Measurements from ENCODE around the gene KDM8.
"Not testable (repeated sequence)": the region's sequence is repeated elsewhere in the genome, so short reads cannot be mapped to it uniquely, and the experiment has no call there.

Gene KDM8

DNA sequence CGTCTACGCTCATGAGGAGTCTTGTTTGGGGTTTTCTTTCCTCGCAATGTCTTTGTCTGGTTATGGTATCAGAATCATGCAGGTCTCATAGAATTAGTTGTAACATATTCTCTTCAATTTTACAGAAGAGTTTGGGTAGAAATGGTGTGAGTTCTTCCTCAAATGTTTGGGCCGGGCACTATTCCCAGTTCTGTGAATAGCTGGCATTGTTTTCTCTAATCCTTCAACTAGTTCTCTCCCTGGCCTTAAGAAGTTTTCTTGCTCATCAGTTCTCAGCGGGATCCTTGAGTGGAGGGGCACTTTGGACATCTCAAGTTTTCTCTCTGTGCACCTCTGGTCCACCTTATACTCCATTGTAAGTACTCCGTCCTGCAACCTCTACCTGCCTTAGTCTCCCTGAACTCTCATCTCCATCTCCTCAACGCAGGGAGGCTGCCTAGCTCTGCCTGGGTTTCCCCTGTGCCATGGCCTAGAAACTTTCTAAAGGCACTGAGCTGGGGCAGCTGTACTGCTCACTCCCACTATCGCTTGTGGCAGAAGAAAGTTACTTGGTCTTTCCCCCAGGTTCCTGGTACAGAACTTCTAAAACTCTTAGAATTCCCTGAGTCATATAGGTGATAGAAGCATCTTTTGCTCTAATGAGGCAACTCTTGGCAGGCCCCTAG is 48.3 kb downstream of the KDM8 start:
- in situ Hi-C loops (cut with HindIII; ENCODE audit: low pct_ligation_motif_present, low pct_unique_long_range_greater_than_20kb, low sequenced_read_pairs): no loop called here
- DNase-seq: no peak

DNA sequence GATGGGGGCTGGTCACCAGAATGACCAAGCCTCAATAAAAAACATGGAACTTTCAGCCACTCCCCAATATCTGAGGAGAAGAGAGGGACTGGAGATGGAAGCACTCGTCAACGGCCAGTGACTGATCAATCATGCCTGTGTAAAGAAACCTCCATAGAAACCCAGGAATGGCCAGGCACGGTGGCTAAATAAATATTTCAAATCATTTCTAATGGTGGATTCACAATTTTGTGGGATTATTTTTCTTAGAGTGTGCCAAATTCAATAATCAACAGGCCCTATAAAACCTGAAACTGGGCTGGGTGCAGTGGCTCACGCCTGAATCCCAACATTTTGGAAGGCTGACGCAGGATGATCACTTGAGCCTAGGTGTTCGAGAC is 48.9 kb downstream of the KDM8 start:
- DNase-seq: no peak
- in situ Hi-C loops (cut with HindIII; ENCODE audit: low pct_ligation_motif_present, low pct_unique_long_range_greater_than_20kb, low sequenced_read_pairs): no loop called here

DNA sequence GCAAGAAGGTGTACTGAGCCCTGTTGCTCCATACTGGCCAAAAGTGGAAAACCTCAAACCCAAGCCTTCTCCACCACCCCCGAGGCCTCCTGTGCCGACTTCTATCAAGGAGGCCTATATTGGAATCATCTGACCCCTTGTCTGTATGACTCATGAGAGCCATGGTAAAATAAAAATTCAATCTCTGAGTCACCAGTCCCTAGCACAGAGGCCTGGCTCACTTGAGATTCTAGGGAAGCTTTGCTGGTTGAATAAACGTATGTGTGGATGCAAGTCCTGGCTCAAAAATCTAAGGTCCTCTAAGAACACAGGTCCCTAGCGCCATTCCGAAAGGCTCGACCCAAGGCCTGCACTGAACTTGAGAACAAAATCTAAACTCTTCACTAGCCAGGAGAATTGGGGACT is 50.2 kb downstream of the KDM8 start:
- in situ Hi-C loops (cut with HindIII; ENCODE audit: low pct_ligation_motif_present, low pct_unique_long_range_greater_than_20kb, low sequenced_read_pairs): no loop called here
- DNase-seq: peak; percentile 92

DNA sequence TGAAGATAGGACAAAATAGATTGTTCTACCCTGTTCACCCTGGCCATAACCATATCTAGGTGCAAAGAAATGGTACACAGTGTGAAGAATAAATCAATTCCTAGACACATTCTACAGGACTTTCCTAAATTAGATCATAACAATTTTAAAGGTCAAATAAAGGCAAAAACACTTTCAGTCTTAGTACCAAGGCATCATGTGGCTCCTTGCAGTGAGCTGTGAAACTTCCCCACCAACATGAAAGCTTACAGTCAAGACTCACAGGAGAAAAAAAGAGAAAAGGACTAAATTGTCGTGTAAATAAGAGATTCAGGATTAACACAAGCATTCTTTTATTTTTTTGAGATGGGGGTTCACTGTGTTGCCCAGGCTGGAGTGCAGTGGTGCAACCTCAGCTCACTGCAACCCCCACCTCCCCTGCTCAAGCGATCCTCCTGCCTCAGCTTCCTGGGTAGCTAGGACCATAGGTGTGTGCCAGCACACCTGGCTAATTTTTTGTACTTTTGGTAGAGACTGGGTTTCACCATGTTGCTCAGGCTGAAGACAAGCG is 51.0 kb downstream of the KDM8 start:
- in situ Hi-C loops (cut with HindIII; ENCODE audit: low pct_ligation_motif_present, low pct_unique_long_range_greater_than_20kb, low sequenced_read_pairs): no loop called here
- no peak for DNase-seq

DNA sequence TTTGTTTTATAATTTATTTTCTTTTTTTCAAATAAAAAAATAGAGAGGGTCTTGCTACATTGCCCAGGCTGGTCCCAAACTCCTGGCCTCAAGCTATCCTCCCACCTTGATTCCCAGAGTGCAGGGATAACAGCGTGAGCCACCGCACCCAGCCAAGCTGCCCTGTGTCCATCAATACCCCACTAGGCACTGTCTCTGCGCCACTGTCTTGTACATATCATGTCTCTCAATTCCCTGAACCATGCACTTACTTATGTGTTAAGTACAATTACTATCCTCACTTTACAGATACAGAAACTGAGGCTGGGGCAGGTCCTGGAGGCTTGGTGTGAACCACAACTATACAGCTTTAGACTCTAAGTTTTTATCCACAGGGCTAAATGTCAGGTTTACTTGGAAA is 53.5 kb downstream of the KDM8 start:
- DNase-seq: no peak
- in situ Hi-C loops (cut with HindIII; ENCODE audit: low pct_ligation_motif_present, low pct_unique_long_range_greater_than_20kb, low sequenced_read_pairs): no loop called here

DNA sequence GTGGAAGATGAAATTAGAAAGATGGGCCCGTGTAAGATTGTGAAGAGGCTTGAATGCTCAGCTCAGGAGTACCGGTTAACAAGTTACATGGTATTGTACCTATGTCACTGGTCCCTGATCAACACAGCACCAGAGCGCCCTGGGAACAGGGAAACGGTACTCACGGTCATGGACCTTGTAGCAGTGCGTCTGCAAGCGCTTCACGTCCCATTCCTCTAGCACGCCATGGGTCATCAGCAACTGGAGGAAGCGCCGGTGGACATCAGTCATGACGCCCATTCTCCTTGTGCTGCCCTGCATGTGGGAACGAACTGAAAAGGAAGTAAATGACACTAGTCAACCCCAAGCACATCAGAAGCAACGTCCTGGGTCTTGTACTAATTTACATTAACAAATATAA is 53.9 kb downstream of the KDM8 start:
- in situ Hi-C loops (cut with HindIII; ENCODE audit: low pct_ligation_motif_present, low pct_unique_long_range_greater_than_20kb, low sequenced_read_pairs): no loop called here
- DNase-seq: no peak

DNA sequence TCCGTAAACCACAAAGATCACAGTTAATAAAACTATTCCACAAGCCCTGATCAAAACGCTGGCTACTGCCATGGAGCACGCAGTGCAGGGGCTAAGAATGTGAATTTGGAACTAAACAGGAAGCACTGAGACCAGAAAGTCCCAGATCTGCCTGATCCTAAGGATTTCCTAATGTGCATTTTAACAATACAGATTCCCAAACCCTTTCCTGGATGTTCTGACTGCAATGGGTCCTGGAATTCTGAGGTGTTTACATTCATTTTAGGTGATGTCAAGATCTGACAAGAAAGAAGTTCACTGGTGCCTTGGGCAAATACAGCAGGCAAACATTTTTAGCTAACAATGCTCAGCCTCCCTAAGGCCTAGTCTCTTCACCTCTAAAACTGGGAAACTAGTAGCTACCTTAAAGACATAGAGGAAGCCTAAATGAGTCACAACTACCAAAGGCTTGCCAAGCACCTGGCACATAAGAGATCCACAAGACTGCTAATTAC is 55.0 kb downstream of the KDM8 start:
- in situ Hi-C loops (cut with HindIII; ENCODE audit: low pct_ligation_motif_present, low pct_unique_long_range_greater_than_20kb, low sequenced_read_pairs): no loop called here
- DNase-seq: no peak

DNA sequence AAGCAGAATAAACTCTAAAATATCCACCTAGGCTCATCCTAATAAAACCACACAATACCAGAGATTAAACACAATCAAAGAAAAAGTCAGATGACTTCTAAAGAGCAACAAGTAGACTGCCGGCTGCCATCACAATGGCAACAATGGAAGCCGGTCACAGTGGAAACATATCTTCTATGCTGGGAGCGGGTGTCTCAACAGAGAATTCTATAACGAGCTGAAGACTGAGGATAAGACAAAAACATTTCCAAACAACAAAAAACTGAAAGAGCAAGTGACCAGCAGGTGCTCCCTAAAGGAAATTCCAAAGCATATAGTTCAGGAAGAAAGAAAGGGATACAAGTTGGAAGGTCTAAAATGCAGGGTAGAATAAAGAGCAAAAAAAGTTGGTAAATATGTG is 56.4 kb downstream of the KDM8 start:
- in situ Hi-C loops (cut with HindIII; ENCODE audit: low pct_ligation_motif_present, low pct_unique_long_range_greater_than_20kb, low sequenced_read_pairs): no loop called here
- no peak for DNase-seq

DNA sequence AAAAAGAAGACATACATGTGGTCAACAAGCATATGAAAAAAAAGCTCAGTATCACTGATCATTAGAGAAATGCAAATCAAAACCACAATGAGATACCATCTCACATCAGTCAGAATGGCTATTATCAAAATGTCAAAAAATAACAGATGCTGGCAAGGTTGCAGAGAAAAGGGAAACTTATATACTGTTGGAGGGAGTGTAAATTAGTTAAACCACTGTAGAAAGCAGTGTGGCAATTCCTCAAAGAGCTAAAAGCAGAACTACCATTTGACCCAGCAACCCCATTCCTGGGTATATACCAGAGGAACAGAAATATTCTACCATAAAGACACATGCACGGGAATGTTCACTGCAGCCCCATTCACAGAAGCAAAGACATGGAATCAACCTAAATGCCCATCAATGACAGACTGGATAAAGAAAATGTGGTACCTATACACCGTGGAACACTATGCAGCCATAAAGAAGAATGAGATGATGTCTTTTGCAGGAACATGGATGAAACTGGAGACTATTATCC is 59.6 kb downstream of the KDM8 start:
- DNase-seq; in situ Hi-C loops (cut with HindIII; ENCODE audit: low pct_ligation_motif_present, low pct_unique_long_range_greater_than_20kb, low sequenced_read_pairs): not testable (repeated sequence)

DNA sequence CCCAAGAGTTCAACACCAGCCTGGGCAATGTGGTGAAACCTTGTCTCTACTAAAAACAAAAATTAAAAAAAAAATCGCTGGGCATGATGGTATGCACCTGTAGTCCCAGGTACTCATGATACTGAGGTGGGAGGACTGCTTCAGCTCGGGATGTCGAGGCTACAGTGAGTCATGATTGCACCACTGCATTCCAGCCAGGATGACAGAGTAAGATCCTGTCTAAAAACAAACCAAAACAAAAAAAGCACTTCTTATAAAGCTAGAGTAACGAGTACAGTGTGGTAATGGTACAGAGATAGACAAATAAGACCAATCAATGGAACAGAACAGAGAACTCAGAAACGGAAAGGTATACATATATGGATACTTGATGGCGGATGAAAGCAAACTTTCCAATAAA is 60.8 kb downstream of the KDM8 start:
- DNase-seq: peak; percentile 79
- in situ Hi-C loops (cut with HindIII; ENCODE audit: low pct_ligation_motif_present, low pct_unique_long_range_greater_than_20kb, low sequenced_read_pairs): no loop called here

DNA sequence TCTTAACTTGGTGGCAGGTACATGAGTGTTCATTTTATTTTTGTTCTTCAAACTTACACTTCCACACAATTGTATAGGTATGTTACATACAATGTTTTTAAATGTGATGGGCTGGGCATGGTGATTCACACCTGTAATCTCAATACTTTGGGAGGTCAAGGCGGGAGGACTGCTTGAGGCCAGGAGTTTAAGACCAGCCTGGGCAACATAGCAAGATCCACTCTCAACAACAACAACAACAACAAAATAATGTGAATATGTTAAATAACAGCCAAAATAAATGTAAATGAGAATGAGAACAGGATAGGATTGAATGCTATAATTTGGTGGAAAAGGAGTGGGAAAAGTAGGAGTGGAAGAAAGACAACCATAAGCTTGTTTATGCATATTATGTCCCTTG is 62.7 kb downstream of the KDM8 start:
- no peak for DNase-seq
- in situ Hi-C loops (cut with HindIII; ENCODE audit: low pct_ligation_motif_present, low pct_unique_long_range_greater_than_20kb, low sequenced_read_pairs): no loop called here

DNA sequence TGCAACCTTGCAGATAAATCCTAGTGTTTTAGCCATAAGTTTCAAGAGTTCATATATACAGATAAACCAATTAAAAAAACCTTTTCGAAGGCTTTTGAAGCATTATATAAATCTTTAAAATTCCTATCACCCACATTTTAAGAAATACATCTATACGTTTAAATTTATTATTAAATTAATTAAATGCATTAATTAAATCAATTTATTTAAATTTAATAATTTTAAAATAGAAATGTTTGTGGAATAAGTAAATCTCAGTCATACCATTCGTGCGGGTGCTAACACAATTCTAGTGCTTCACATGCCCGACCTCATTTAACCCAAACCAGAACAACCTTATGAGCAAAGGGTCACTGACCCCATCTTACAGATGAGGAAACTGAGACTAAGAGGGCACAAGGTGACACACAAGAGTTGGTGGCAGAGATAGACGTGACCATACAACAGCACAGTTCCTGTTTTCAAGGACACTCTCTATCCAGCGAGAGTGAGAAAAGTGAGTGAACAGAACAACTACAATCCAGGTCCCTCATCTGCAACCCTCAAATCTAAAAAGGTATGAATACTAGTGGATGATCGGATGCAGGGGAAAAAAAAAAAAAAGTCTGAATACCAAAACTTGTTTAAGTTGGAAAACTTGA is 63.8 kb downstream of the KDM8 start:
- in situ Hi-C loops (cut with HindIII; ENCODE audit: low pct_ligation_motif_present, low pct_unique_long_range_greater_than_20kb, low sequenced_read_pairs): no loop called here
- no peak for DNase-seq

DNA sequence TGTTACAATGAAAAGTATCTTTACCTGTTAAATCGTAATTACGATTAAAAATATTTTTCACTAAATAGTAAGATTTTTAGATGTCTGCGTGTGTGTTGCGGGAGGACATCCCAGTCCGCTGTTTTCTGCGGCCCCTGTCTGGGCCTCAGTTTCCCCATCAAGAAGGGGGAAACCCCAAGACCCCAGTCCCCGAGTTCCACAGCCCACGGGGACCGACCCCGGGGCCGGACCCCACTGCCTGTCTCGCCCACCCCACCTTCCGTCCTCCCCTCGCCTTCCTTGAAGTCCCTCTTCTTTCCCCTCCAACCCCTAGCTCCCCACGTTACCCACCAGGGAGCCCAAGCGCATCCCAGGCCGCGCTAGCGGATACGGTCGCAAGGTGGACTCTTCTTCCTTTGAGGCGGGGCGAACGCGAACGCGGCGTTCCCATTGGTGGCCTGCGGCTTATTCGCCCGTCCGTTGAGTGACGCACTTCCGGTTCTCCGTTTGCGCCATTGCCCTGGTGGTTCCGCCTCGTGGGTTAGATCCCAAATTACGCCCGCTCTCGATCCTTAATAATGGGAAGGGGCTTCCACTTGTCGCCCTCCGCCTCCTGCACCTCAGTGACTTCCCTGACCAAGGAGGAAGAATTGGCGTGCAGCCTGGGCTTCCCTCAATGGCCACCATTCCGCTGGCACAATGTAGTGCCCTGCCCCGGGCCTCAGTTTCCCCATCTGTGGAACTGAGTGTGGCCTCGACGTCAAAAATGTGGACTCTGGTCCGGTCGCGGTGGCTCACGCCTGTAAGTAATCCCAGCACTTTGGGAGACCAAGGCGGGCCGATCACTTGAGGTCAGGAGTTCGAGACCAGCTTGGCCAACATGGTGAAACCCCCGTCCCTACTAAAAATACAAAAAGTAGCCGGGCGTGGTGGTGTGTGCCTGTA is 65.3 kb downstream of the KDM8 start, which contains the start of gene NSMCE1:
TSS of gene NSMCE1 (minus strand) at position 397 of the 924 bp plus-strand sequence. CDS start 11,202 bp downstream, outside the sequence.
- in situ Hi-C loops (cut with HindIII; ENCODE audit: low pct_ligation_motif_present, low pct_unique_long_range_greater_than_20kb, low sequenced_read_pairs): no loop called here
- DNase-seq: peak; percentile 99

DNA sequence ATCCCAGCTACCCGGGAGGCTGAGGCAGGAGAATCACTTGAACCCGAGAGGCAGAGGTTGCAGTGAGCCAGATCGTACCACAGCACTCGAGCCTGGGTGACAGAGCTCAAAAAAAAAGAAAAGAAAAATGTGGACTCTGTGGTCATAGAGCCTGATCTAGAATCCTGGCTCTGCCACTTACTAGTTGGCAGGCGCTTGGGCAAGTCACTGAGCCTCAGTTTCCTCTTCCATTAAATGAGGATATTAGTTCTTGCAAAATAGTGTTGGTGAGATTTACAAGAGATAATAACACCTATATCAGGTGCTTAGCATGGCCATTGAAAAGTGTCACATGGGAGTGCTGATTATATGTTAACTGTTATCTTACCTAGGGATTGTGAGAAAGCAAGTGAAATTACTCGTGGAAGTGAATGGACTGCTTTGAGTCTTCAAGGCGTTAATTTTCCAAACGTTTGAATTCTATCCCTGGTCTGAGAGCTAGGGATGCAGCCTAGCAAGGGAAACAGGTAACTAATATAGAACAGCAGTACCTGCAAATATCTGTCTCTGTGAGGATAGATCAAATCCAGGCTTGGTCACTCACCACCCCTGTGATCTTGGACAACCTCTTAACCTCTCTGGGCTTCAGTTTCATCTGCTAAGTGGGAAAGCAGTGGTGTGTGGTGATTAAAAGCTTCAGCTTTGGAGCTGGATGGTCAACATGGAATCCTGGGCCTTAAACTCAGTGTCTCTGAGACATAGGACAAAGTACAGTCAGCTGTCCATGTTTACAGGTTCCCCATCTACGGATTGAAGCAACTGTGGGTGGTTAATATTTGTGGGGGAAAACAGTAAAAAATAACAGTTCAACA is 66.2 kb downstream of the KDM8 start:
- DNase-seq: no peak
- in situ Hi-C loops (cut with HindIII; ENCODE audit: low pct_ligation_motif_present, low pct_unique_long_range_greater_than_20kb, low sequenced_read_pairs): no loop called here

DNA sequence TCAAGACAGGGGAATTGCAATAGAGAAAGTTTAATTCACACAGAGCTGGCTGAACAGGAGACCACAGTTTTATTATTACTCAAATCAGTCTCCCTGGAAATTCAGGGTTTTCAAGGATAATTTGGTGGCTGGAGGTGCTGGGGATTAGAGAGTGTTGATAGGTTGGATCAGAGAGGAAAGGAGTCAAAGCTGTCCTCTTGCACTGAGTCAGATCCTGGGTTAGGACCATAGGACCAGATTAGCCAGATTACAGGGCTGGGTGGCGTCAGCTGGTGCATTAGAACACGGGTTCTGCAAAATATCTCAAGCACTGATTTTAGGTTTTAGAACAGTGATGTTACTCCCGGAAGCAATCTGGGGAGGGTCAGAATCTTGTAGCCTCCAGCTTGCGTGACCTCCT is 67.0 kb downstream of the KDM8 start:
- in situ Hi-C loops (cut with HindIII; ENCODE audit: low pct_ligation_motif_present, low pct_unique_long_range_greater_than_20kb, low sequenced_read_pairs): no loop called here
- DNase-seq: no peak
